Neural cell (in vitro differentiated cells): ENCODE results near the gene SFMBT2. TPM values are rescaled to one million over a fixed set of nuclear protein-coding genes. Genes with fewer than 3 reads are reported as not detected.

Source experiments
- H2AFZ ChIP-seq: fragments of 200-600, 300-800 bp; sonication (generic), shearing (Covaris generic); 2 replicates; pipeline ENCODE4 v1.6.0; 2014; ENCODE audit warnings: low read depth, mild to moderate bottlenecking, antibody characterized with exemption, low read length, moderate library complexity
- H3F3A ChIP-seq: fragments of 200-600 bp; shearing (Covaris generic); 2 replicates; pipeline ENCODE4 v1.6.1; 2016; ENCODE audit warnings: mild to moderate bottlenecking, moderate library complexity, mixed read lengths, antibody characterized with exemption, low read length; ENCODE audit not compliant: insufficient read depth, poor library complexity, severe bottlenecking
- H3K27ac ChIP-seq: fragments of 200-600, 300-800 bp; sonication (generic), shearing (Covaris generic); 2 replicates; pipeline ENCODE4 v1.5.1; 2014; ENCODE audit warnings: mild to moderate bottlenecking, low read length, moderate library complexity
- H3K27me3 ChIP-seq: fragments of 300-800, 200-600 bp; sonication (generic), shearing (Covaris generic); 2 replicates; pipeline ENCODE4 v1.6.0; 2014; ENCODE audit warnings: mild to moderate bottlenecking, low read depth, low read length, moderate library complexity; ENCODE audit not compliant: insufficient read depth
- H3K36me3 ChIP-seq: fragments of 300-800, 200-600 bp; sonication (generic), shearing (Covaris generic); 2 replicates; pipeline ENCODE4 v1.5.1; 2014; ENCODE audit warnings: mild to moderate bottlenecking, antibody characterized with exemption, low read length, moderate library complexity; ENCODE audit not compliant: insufficient read depth
- H3K4me2 ChIP-seq: fragments of 300-800, 200-600 bp; sonication (generic), shearing (Covaris generic); 2 replicates; pipeline ENCODE4 v1.6.0; 2014; ENCODE audit warnings: mild to moderate bottlenecking, low read length
- H3K4me3 ChIP-seq: fragments of 300-800, 200-600 bp; sonication (generic), shearing (Covaris generic); 2 replicates; pipeline ENCODE4 v1.5.1; 2014; ENCODE audit warnings: mild to moderate bottlenecking, low read length, moderate library complexity
- H3K79me2 ChIP-seq: fragments of 200-600 bp; shearing (Covaris generic); replicated peaks from 2 replicates; pipeline ENCODE4 v1.6.0; 2014; ENCODE audit warnings: mild to moderate bottlenecking, low read length, moderate library complexity; ENCODE audit not compliant: insufficient read depth
- H3K9ac ChIP-seq: fragments of 300-800, 200-600 bp; sonication (generic), shearing (Covaris generic); 2 replicates; pipeline ENCODE4 v1.6.1; 2016; ENCODE audit warnings: mild to moderate bottlenecking, low read length, mixed read lengths
- H3K9me2 ChIP-seq: fragments of 200-600 bp; shearing (Covaris generic); 2 replicates; pipeline ENCODE4 v1.6.1; 2016; ENCODE audit warnings: mild to moderate bottlenecking, low read length, mixed read lengths; ENCODE audit not compliant: insufficient read depth
- H3K9me3 ChIP-seq: fragments of 200-600, 300-800 bp; sonication (generic), shearing (Covaris generic); 2 replicates; pipeline ENCODE4 v1.6.1; 2016; ENCODE audit warnings: mild to moderate bottlenecking, mixed run types, low read length, moderate library complexity, mixed read lengths
- H4K20me1 ChIP-seq: fragments of 200-600 bp; shearing (Covaris generic); 2 replicates; pipeline ENCODE4 v1.6.1; 2016; ENCODE audit warnings: mild to moderate bottlenecking, mixed run types; ENCODE audit not compliant: insufficient read depth
- EP300 ChIP-seq: fragments of 450-650 bp; conservative IDR thresholded peaks from 2 replicates; pipeline ENCODE4 v1.6.1; 2014; ENCODE audit warnings: antibody characterized with exemption, mild to moderate bottlenecking, moderate library complexity; ENCODE audit not compliant: poor library complexity, severe bottlenecking
- EZH2 ChIP-seq: fragments of 200-600, 300-800 bp; shearing (Covaris generic), sonication (generic); IDR thresholded peaks from 2 replicates; pipeline ENCODE4 v1.6.1; 2014; ENCODE audit warnings: antibody characterized with exemption, low read length, borderline replicate concordance, mild to moderate bottlenecking; ENCODE audit not compliant: insufficient read depth, poor library complexity, severe bottlenecking
- MXI1 ChIP-seq: fragments of 450-650 bp; conservative IDR thresholded peaks from 2 replicates; pipeline ENCODE4 v1.6.1; 2014; ENCODE audit warnings: antibody characterized with exemption, mild to moderate bottlenecking; ENCODE audit not compliant: poor library complexity, severe bottlenecking
- POLR2AphosphoS5 ChIP-seq: IDR thresholded peaks from 2 replicates; pipeline ENCODE4 v1.6.1; 2012
- RAD21 ChIP-seq: fragments of 450-650 bp; conservative IDR thresholded peaks from 2 replicates; pipeline ENCODE4 v1.6.1; 2014; ENCODE audit warnings: antibody characterized with exemption, mild to moderate bottlenecking, moderate library complexity
- SMC3 ChIP-seq: fragments of 450-650 bp; conservative IDR thresholded peaks from 2 replicates; pipeline ENCODE4 v1.6.1; 2014; ENCODE audit warnings: antibody characterized with exemption, mild to moderate bottlenecking, moderate library complexity; ENCODE audit not compliant: poor library complexity
- TAF1 ChIP-seq: IDR thresholded peaks from 2 replicates; pipeline ENCODE4 v1.6.1; 2012; ENCODE audit warnings: low read depth
- polyA plus RNA-seq: library from polyadenylated mRNA; depleted of rRNA; stranded (reverse); fragments of >200 nt; gene quantifications from 2 replicates; pipeline ENCODE4 v1.2.3, GENCODE V29; 2014
- TF ChIP-seq, protein P1 (sequence below): fragments of 450-650 bp; IDR thresholded peaks from 2 replicates; pipeline ENCODE4 v1.5.1; 2014; ENCODE audit warnings: antibody characterized with exemption, mild to moderate bottlenecking, moderate library complexity; ENCODE audit not compliant: poor library complexity, severe bottlenecking
- TF ChIP-seq, protein P2 (sequence below): IDR thresholded peaks from 2 replicates; pipeline ENCODE4 v1.6.1; 2012; ENCODE audit warnings: borderline replicate concordance

Gene SFMBT2
- polyA plus RNA-seq, 1 donor from 2014 or later = 1.3 TPM

GRCh38 chr10:7329219-7329618, 81.6 kb downstream of the SFMBT2 start:
- no peaks in the 10 kb centered on the region for H4K20me1 ChIP-seq
- H3F3A ChIP-seq = no peaks in the 10 kb centered on the region
- no peak overlapping the region for H3K27ac ChIP-seq
- H3K4me2 ChIP-seq = no peak overlapping the region
- H3K36me3 ChIP-seq = no peaks in the 10 kb centered on the region
- no peaks in the 10 kb centered on the region for H3K9me2 ChIP-seq
- no peak overlapping the region for H2AFZ ChIP-seq
- no peak for TF ChIP-seq TAF1
- TF ChIP-seq RAD21 = no peak
- TF ChIP-seq MXI1 = no peak
- no peak for TF ChIP-seq EP300
- no peak for TF ChIP-seq POLR2AphosphoS5
- TF ChIP-seq, protein P1, sequence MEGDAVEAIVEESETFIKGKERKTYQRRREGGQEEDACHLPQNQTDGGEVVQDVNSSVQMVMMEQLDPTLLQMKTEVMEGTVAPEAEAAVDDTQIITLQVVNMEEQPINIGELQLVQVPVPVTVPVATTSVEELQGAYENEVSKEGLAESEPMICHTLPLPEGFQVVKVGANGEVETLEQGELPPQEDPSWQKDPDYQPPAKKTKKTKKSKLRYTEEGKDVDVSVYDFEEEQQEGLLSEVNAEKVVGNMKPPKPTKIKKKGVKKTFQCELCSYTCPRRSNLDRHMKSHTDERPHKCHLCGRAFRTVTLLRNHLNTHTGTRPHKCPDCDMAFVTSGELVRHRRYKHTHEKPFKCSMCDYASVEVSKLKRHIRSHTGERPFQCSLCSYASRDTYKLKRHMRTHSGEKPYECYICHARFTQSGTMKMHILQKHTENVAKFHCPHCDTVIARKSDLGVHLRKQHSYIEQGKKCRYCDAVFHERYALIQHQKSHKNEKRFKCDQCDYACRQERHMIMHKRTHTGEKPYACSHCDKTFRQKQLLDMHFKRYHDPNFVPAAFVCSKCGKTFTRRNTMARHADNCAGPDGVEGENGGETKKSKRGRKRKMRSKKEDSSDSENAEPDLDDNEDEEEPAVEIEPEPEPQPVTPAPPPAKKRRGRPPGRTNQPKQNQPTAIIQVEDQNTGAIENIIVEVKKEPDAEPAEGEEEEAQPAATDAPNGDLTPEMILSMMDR = no peak
- TF ChIP-seq, protein P2, sequence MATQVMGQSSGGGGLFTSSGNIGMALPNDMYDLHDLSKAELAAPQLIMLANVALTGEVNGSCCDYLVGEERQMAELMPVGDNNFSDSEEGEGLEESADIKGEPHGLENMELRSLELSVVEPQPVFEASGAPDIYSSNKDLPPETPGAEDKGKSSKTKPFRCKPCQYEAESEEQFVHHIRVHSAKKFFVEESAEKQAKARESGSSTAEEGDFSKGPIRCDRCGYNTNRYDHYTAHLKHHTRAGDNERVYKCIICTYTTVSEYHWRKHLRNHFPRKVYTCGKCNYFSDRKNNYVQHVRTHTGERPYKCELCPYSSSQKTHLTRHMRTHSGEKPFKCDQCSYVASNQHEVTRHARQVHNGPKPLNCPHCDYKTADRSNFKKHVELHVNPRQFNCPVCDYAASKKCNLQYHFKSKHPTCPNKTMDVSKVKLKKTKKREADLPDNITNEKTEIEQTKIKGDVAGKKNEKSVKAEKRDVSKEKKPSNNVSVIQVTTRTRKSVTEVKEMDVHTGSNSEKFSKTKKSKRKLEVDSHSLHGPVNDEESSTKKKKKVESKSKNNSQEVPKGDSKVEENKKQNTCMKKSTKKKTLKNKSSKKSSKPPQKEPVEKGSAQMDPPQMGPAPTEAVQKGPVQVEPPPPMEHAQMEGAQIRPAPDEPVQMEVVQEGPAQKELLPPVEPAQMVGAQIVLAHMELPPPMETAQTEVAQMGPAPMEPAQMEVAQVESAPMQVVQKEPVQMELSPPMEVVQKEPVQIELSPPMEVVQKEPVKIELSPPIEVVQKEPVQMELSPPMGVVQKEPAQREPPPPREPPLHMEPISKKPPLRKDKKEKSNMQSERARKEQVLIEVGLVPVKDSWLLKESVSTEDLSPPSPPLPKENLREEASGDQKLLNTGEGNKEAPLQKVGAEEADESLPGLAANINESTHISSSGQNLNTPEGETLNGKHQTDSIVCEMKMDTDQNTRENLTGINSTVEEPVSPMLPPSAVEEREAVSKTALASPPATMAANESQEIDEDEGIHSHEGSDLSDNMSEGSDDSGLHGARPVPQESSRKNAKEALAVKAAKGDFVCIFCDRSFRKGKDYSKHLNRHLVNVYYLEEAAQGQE = no peak
- no peak for TF ChIP-seq EZH2
- no peak for TF ChIP-seq SMC3
- peaks cover 5% of the 10 kb centered on the region for H3K9me3 ChIP-seq
- no peak overlapping the region for H3K4me3 ChIP-seq
- no peaks in the 10 kb centered on the region for H3K79me2 ChIP-seq
- H3K9ac ChIP-seq = no peak overlapping the region
- no peaks in the 10 kb centered on the region for H3K27me3 ChIP-seq

- H3K27ac ChIP-seq = no peak overlapping the region
- H3K4me2 ChIP-seq = no peak overlapping the region
- no peaks in the 10 kb centered on the region for H3K36me3 ChIP-seq
- peaks cover 5% of the 10 kb centered on the region for H3K9me3 ChIP-seq
- no peaks in the 10 kb centered on the region for H3K9me2 ChIP-seq
- TF ChIP-seq TAF1 (no peak), POLR2AphosphoS5 (no peak), EZH2 (no peak), SMC3 (no peak)
- TF ChIP-seq, protein P2 = no peak
- TF ChIP-seq, protein P1 = no peak
- H3K4me3 ChIP-seq = no peak overlapping the region
- no peaks in the 10 kb centered on the region for H3K79me2 ChIP-seq
- H3F3A ChIP-seq = no peaks in the 10 kb centered on the region
- no peaks in the 10 kb centered on the region for H3K27me3 ChIP-seq
- no peaks in the 10 kb centered on the region for H4K20me1 ChIP-seq
- H3K9ac ChIP-seq = no peak overlapping the region
- no peak overlapping the region for H2AFZ ChIP-seq
Observed at GRCh38 chr10:7327885-7328284, 82.9 kb downstream of the SFMBT2 start.
